ENCODE data around the gene SLC38A9. TPM values are rescaled to one million over a fixed set of nuclear protein-coding genes. Genes with fewer than 3 reads are reported as not detected.

The SLC38A9 gene
- total and polyA plus RNA-seq, 2 donors (not counting 1 experiment from before 2014, with no cell fraction given), result 18.1 to 49.7 TPM

GRCh38 chr5:55599148-55600050 lies 112.7 kb downstream of the SLC38A9 start:
- Histone ChIP-seq H2AFZ (ENCODE audit: low read length) (no peak overlapping the region), H3K4me2 (ENCODE audit: extremely low read depth, insufficient read depth, low read length) (no peak overlapping the region), H3K36me3 (ENCODE audit: control insufficient read depth, insufficient read depth, low read length) (no peaks in the 10 kb centered on the region), H3K4me3 (replicated peaks in 1 of 4; ENCODE audit: control extremely low read depth in 1 of 4, insufficient read depth in 1 of 4, low read depth in 3 of 4, low read length in 4 of 4) (no peak overlapping the region), H3K27me3 (ENCODE audit: control insufficient read depth, insufficient read depth, low read length) (no peaks in the 10 kb centered on the region), H3K9ac (ENCODE audit: insufficient read depth, low read length) (no peak overlapping the region), H3K27ac (ENCODE audit: insufficient read depth, low read length) (no peak overlapping the region), H4K20me1 (ENCODE audit: control insufficient read depth, extremely low read depth, insufficient read depth, low read length) (no peaks in the 10 kb centered on the region), H3K9me3 (ENCODE audit: control insufficient read depth, insufficient read depth, low read depth, low read length) (no peaks in the 10 kb centered on the region), H3K4me1 (ENCODE audit: control insufficient read depth, extremely low read depth, insufficient read depth, low read length) (peaks cover 22% of the 10 kb centered on the region), H3K79me2 (ENCODE audit: control insufficient read depth, insufficient read depth, low read length) (no peaks in the 10 kb centered on the region)
- TF ChIP-seq EZH2 (IDR thresholded peaks at IDR 0.05; ENCODE audit: low read length, missing control alignments) (no peak), CTCF (conservative IDR thresholded peaks at IDR 0.05 in 1 of 2, IDR thresholded peaks at IDR 0.05 in 1 of 2; ENCODE audit: low read depth in 1 of 2, low read length in 2 of 2) (no peak)
- no peak for DNase-seq (ENCODE audit: low read depth in 2 of 2)

- peak overlapping the region; percentile 29 for H3K4me2 ChIP-seq (ENCODE audit: extremely low read depth, insufficient read depth, low read length)
- no peaks in the 10 kb centered on the region for H3K27me3 ChIP-seq (ENCODE audit: control insufficient read depth, insufficient read depth, low read length)
- TF ChIP-seq EZH2 (IDR thresholded peaks at IDR 0.05; ENCODE audit: low read length, missing control alignments) (no peak), CTCF (conservative IDR thresholded peaks at IDR 0.05 in 1 of 2, IDR thresholded peaks at IDR 0.05 in 1 of 2; ENCODE audit: low read depth in 1 of 2, low read length in 2 of 2) (no peak)
- no peaks in the 10 kb centered on the region for H3K9me3 ChIP-seq (ENCODE audit: control insufficient read depth, insufficient read depth, low read depth, low read length)
- H4K20me1 ChIP-seq (ENCODE audit: control insufficient read depth, extremely low read depth, insufficient read depth, low read length), result no peaks in the 10 kb centered on the region
- peaks cover 16% of the 10 kb centered on the region for H3K4me1 ChIP-seq (ENCODE audit: control insufficient read depth, extremely low read depth, insufficient read depth, low read length)
- H3K9ac ChIP-seq (ENCODE audit: insufficient read depth, low read length), result no peak overlapping the region
- H2AFZ ChIP-seq (ENCODE audit: low read length), result peak overlapping the region; percentile 82
- no peak overlapping the region for H3K4me3 ChIP-seq (replicated peaks in 1 of 4; ENCODE audit: control extremely low read depth in 1 of 4, insufficient read depth in 1 of 4, low read depth in 3 of 4, low read length in 4 of 4)
- peak overlapping the region; percentile 55 for H3K27ac ChIP-seq (ENCODE audit: insufficient read depth, low read length)
- DNase-seq (ENCODE audit: low read depth in 2 of 2), result peak; percentile 77 to 78
- no peaks in the 10 kb centered on the region for H3K36me3 ChIP-seq (ENCODE audit: control insufficient read depth, insufficient read depth, low read length)
- no peaks in the 10 kb centered on the region for H3K79me2 ChIP-seq (ENCODE audit: control insufficient read depth, insufficient read depth, low read length)
These were observed 114.8 kb downstream of the SLC38A9 start for GRCh38 chr5:55597014-55597981.

GRCh38 chr5:55594671-55595070 lies 117.5 kb downstream of the SLC38A9 start:
- no peaks in the 10 kb centered on the region for H3K9me3 ChIP-seq (ENCODE audit: control insufficient read depth, insufficient read depth, low read depth, low read length)
- no peaks in the 10 kb centered on the region for H4K20me1 ChIP-seq (ENCODE audit: control insufficient read depth, extremely low read depth, insufficient read depth, low read length)
- peaks cover 2% of the 10 kb centered on the region for H3K27me3 ChIP-seq (ENCODE audit: control insufficient read depth, insufficient read depth, low read length)
- no peaks in the 10 kb centered on the region for H3K36me3 ChIP-seq (ENCODE audit: control insufficient read depth, insufficient read depth, low read length)
- H3K4me2 ChIP-seq (ENCODE audit: extremely low read depth, insufficient read depth, low read length), result no peak overlapping the region
- no peak for DNase-seq (ENCODE audit: low read depth in 2 of 2)
- no peak overlapping the region for H3K9ac ChIP-seq (ENCODE audit: insufficient read depth, low read length)
- no peak overlapping the region for H3K4me3 ChIP-seq (replicated peaks in 1 of 4; ENCODE audit: control extremely low read depth in 1 of 4, insufficient read depth in 1 of 4, low read depth in 3 of 4, low read length in 4 of 4)
- H3K27ac ChIP-seq (ENCODE audit: insufficient read depth, low read length), result no peak overlapping the region
- peaks cover 7% of the 10 kb centered on the region for H3K4me1 ChIP-seq (ENCODE audit: control insufficient read depth, extremely low read depth, insufficient read depth, low read length)
- H3K79me2 ChIP-seq (ENCODE audit: control insufficient read depth, insufficient read depth, low read length), result no peaks in the 10 kb centered on the region
- H2AFZ ChIP-seq (ENCODE audit: low read length), result no peak overlapping the region
- TF ChIP-seq EZH2 (IDR thresholded peaks at IDR 0.05; ENCODE audit: low read length, missing control alignments), result no peak
- no peak for TF ChIP-seq CTCF (conservative IDR thresholded peaks at IDR 0.05 in 1 of 2, IDR thresholded peaks at IDR 0.05 in 1 of 2; ENCODE audit: low read depth in 1 of 2, low read length in 2 of 2)
